SKM-1 treated with dmso at 0.1 percent for 144 hours (cell line): ENCODE results near the gene PPP4R1.
A peak's percentile ranks its signal among the peaks of the same experiment; 100 is the strongest.

Experiments used
- DNase-seq: peaks from one replicate; lab custom pipeline; 2025; ENCODE audit not compliant: unreplicated experiment; lab: John Stamatoyannopoulos, UW

PPP4R1 gene

DNA sequence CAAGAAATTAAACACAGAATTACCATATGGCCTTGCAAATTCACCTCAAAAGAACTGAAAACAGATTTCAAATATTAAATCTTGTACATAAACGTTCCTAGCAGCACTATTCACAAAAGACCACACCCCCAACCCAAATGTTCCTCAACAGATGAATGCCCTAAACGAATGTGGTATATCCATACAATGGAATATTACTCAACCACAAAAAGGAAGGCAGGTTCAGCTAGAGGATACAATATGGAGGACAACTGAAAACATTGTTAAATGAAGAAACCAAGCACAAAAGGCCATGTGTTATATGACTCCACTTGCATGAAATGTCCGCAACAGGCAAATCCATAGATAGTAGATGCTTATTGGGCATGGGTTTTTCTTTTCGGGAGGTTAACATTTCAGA is 61.7 kb downstream of the PPP4R1 start:
- no peak for DNase-seq

DNA sequence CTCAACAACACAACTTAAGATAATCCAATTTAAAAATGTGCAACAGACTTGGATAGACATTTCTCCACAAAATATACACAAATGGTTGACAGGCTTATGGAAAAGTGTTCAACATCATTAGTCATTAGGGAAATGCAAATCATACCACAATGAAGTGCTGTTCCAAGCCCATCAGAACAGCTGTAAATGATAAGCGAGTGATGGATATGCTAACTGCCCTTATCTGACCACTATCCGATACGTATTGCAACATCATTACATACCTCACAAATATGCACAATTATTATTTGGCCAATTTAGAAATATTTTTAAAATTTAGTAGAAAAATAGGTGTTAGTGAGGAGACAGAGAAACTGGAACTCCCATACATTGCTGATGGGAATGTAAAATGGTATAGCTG is 62.2 kb downstream of the PPP4R1 start:
- DNase-seq: no peak

DNA sequence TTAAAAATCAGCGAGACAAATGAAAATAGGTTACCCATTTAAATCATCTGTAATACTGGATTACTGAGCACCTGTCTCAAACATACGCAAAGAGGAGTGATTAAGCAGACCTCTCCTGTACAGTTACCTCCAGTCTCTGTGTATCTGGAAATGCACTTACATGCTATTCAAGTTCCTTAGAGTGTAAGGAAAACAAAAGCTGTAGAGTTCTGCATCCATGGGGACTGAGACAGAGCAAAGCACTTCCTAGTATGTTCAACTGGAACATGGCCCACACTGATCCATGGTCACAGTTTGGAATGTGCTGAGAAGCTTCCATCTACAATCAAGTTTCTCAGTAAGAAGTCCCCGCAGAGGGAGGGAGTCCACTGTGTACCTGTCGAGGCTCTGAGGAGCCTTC is 63.9 kb downstream of the PPP4R1 start:
- DNase-seq: no peak

DNA sequence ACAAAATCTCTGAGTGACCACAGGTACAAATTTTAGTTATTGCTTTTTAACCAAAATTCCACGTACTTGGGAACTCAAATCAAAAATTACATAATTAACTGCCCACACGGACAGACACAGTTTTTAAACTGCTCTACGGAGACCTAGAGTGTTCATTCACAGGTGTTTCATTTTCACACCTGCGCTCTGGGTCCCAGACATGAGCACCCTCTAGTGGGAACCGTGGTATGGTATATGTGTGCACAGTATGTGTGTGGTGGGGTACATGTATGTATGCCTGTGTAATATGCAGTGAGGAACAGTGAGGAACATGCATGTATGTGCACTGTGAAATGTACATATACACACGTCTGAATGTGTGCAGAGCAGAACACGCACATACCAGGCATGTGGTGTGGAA is 65.0 kb downstream of the PPP4R1 start:
- no peak for DNase-seq

DNA sequence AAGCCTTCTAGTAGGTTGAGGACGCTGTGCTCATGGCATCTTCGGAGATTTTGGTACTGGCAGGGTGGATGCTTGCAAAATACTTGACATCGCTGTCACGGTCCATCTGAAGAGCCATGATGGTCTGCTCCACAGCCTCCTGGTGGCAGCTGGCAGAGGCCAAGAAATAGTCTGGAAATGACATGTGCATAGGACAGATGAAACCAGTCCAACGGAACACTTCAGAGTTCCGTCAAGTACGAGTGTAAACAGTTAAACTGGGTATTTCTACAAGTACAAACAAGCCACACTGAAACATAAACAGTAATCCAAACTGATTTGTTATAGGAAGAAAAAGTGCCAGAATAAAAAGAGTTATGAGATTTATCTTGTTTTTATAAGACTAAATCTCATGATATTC is 66.6 kb downstream of the PPP4R1 start:
- no peak for DNase-seq

DNA sequence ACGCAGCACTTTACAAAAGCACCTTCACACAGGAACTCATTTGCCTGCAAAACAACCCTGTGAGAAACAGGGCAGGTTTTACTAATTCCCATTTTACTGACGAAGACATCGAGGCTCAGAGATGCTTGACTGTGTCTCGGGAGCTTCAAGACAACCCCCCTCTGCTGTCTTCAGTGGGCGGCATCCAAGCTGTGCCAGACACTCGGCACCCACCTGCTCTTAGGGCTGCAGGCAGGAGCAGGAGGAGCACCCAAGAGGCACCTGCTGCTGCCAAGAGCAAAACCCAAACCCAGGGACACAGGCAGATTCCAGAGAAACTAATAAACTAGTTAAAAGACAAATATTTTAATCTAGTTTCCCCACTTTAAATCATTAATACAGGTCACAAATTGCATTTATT is 67.9 kb downstream of the PPP4R1 start:
- no peak for DNase-seq

DNA sequence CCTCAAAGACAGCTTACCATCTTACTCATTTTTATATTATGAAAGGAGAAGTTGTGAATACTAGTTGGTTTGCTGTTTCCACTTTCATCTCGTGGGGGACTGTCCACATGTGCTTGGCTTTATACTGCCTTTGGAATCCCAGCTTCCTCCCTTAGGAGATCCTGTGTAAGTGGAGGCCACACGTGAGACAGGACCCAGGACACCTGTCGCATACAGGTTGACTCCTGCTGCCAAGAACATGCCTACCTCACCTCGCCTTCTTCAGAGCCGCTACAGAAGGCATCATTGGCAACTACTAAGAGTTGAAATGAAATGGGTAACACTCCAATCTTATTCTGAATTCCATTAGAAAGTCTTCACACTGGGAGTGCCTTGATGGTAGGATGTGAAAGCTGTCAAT is 69.3 kb downstream of the PPP4R1 start:
- DNase-seq: no peak

DNA sequence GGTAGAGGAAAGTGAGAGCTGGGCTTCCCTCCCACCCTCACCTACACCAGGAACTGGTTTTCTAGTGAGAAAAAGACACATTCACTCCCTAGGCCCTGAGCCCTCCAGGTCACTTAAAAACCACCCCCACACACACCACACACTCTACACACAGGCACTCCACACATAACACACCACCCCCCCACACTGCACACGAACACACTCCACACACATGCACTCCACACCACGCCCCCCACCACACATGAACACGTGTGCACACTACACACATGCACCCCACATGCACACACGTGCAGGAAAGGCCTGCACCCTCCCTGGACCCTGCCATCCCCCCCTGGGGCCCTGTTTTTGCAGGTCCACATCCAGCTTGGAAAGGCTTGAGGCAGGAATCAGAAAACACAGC is 71.4 kb downstream of the PPP4R1 start:
- no peak for DNase-seq

DNA sequence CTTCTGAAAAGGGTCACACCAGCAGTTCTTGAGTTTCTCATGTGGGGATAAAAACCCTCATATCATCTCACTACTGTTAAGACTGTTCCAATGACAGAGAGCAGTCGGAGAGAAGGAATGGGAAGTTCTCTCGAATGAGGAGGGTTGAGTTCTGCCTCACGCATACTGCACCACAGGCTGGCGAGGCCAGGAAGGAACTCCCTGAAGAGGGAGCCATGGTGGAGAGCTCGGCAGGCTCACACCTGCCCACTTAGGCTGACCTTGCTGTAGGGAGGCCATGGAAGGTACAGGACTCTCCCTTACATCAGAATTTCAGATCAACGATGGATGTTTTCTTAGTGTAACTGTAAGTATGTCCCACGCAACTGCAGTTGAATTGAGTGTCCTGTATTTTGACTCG is 74.4 kb downstream of the PPP4R1 start:
- DNase-seq: no peak

DNA sequence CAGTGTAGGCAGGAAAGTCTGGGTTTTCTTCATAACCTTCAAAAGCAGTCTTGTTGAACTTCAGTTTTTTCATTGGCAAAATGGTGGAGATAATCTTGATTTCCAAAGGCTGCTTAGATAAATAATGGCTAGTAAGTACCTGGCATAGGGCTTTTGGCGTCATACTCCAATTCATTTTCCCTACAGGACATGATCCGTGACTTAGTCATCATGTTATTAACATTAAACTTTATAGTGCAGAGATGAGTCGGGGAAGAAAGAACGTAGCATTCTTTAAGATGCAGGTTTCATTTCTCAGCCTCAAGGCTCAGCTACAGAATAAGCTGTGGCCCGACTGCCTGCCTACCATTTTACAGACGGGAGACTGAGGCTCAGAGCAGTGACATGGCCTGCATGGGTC is 75.1 kb downstream of the PPP4R1 start:
- DNase-seq: no peak

DNA sequence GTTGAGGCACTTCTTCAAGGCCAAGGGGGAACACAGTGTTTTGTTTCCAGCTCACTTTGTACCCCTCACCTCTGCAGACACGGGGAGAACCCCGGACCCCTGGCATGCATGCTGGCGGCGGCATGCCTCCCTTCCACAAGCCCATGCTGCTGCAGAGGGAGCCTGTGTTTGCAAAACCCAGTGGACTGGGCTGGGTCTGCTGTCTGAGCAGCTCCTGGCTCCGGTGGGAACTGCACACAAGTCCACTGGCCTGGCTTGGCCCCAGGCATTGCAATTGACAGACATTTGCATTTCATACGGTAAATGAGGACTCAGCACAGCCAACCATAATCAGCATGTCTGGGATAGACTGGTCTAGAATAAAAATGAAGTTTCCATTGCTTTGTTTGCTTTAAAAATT is 76.7 kb downstream of the PPP4R1 start:
- no peak for DNase-seq

DNA sequence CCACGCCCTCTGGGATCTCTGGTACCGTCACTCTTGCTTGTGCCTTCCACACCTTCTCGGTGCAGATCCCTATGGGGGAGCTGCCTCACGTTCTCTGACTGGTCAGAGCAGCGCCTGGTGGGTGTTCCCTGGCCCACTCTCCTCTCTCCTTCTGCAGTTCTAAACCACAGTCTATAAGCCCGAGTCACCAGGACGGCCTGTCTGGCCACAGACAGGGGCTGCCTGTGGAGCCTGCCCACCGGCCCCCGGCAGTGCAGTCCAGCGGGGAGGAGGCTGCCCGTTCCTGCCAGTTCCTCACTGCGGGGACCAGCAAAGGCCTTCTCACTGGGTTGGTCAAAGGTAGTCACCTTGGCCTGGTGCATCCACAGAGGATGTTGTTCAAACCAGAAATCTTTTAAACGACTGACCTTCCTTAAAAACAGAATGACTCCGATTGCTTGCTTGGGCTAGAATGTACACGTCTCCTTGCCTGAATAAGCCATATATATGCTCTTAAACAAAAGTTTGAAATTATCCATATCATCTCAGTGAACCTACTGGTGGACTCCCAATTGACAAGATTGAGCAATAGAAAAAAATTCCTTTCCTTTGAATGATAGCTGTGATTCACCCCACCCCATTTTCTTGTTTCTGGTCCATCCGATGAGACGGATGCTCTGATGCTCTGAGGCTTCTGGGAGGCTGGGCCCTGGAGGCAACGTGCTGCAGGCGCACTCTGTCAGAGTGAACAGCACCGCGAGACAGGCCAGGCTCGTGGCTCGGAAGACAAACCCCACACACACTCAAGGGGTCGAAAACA is 77.8 kb downstream of the PPP4R1 start:
- DNase-seq: no peak

DNA sequence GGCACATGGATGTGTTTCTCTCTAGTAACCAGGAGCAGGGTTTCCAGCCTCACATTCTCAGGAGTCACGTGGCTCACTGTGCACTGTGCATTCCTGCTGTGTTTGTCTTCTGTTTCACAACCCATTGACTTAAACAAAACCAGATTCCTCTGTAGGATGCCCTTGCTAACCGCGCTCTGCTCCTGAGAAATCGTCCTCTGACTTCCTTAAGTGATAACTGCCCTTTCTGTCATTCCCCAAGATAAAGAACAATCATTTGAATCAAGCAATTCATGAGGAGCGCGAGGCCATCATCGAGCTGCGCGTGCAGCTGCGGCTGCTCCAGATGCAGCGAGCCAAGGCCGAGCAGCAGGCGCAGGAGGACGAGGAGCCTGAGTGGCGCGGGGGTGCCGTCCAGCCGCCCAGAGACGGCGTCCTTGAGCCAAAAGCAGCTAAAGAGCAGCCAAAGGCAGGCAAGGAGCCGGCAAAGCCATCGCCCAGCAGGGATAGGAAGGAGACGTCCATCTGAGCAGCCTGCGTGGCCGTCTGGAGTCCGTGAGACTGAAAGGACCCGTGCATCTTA is 78.8 kb downstream of the PPP4R1 start:
- DNase-seq: no peak

DNA sequence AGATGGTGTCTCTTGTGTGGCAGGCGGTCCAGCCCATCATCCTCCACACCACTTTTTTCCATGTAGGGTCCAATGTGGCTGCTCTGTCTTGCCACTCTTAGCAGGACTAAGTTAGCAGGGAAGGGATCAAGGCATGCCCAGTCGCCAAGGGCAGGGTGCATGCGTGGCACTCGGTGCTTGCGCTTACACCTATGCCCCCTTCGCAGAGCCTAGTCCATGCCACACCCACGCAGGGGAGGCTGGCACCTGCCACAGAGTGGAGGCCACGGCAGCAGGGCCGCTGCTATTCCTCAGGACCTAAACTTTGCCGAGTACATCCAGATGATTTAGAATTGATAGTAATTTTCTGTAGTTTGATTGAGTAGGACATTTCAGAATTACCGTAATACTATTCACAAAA is 79.5 kb downstream of the PPP4R1 start:
- DNase-seq: no peak

DNA sequence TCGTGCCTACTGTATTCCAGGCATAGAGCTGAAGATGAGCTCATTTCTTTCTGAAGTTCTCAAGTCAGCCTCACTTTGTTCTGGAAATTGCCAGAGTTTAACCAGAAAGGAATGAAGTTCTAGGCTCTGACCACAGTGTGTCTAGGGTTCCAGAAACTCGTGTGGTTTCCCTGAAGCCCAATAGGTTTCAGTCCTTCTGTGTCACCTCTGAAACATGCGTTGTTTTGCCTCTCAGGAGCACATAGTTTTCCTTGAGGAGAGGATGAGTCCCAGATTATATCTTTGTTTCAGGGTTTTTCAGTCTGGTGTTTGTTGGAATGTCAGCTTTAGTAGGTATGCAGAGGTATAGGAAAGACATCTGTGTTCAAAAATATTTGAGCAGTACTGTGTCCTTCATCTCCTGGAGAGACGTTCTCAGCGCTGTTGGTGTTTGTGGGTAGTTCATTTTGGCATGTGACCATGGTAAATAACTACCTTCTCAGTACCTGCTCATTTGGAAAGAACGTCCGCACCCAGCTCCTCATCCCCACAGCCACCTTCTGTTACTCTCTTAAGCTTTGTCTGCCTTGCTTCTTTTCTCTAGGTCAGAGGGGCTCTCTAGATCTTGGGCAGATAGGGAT is 82.5 kb downstream of the PPP4R1 start:
- DNase-seq: no peak

DNA sequence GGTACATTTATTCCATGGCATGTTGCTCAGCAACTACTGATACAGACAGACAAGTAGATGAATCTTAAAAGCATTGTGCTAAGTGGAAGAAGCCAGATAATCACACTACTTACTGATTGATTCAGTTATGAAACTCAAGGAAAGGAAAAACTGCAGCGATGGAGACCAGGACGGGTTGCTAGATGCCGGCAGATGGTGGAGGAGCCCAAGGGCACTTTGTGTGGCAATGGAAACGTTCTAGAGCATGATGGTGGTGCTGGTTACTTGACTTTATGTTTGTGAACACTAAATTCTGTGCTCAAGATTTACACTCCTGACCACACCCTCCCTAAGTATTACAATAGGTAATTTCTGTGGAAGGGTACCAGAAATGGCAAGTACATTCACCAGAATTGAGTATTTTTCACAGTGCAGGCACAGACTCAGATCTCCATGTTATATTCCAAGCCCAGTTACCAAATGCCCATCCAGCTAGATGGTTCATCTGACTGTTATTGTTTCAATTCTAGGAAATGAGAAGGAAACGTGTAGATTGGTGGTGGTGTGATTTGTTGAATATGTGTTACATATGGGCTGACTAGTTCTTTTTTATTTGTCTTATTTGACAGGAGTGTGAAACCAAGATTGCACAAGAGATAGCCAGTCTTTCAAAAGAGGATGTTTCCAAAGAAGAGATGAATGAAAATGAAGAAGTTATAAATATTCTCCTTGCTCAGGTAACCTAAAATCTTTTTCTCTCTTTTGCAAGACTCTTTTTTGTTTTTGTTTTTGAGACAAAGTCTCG is 83.9 kb downstream of the PPP4R1 start:
- peak; percentile 42 for DNase-seq

DNA sequence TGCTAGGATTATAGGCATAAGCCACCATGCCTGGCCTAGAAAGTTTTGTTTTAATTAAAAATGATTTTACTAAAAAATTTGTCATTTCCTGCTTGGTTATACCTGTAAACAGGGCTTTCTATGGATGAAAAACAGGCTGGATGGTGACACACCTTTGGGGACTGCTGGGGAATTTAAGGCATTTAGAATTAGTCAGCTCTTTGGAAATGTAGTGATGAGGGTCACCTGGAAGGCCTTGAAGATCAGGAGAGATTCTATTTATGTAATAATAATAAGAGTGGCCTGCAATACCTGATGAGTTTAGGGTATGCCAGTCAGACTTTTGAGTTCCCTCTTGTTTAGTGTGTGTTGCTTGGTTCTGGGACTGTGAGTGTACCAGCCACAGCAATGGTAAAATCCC is 87.9 kb downstream of the PPP4R1 start:
- no peak for DNase-seq

DNA sequence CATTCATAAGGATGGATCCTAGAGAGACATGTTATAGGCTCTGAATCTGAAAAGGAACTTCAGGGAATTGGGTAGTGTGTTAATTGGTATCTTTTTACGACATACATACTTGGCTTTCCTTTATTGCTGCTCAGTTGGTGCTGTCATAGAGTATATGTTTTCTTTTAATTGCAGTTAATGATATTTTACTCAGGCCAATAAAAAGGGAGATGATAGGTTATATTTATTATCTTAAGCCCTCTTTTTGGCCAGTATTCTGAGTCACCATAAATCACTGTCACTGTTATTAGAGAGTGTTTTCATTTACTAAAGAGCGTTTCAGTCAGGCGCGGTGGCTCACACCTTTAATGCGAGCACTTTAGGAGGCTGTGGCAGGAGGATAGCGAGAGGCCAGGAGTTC is 91.4 kb downstream of the PPP4R1 start:
- no peak for DNase-seq

DNA sequence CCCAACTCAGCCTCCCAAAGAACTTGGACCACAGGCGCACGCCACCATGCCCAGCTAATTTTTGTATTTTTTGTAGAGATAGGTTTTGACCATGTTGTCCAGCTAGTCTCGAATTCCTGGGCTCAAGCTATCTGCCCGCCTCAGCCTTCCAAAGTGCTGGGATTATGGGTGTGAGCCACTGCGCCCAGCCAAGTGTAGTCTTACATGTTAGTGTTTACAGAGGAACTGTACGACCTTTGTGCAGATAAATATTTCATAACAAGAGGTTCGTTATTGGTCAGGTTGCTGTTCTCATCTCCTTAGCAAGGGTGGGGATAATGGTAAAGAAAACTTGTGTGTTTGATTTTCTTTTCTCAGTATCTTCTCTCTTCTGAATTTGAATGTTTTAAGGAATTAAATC is 92.6 kb downstream of the PPP4R1 start:
- DNase-seq: no peak

DNA sequence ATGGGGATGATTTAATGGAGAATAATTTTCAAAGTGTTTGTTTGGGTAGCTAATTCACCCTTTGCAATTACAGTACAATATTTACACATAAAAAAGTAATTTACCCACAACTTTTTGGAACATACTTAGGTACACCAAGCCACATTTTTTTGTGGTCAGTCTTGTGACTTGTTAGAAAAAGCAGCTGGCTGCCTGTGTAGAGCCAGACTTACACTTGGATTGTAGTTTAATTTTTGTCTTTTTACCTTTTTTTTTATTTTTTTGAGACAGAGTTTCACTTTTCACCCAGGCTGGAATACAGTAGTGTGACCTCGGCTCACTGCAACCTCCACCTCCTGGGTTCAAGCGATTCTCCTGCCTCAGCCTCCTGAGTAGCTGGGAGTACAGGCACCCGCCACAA is 93.7 kb downstream of the PPP4R1 start:
- no peak for DNase-seq

DNA sequence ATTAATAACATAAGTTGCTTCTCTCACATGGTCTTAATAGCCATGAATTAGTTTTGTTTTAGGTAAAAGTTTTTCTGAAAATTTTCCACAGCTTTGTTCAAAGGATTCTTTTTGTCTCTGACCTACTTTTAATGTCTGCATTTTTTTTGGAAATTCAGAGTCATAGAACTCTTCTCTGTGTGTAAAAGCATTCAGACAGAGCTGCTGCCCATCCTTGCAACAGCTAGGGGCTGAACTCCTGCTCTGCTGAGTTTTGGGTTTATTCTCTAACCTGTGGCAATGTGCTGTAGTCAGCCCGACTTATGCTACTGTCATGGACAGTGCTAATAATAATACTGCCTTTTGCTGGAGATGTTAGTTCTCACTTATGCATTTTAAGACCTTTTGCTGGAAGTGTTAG is 95.0 kb downstream of the PPP4R1 start:
- no peak for DNase-seq

DNA sequence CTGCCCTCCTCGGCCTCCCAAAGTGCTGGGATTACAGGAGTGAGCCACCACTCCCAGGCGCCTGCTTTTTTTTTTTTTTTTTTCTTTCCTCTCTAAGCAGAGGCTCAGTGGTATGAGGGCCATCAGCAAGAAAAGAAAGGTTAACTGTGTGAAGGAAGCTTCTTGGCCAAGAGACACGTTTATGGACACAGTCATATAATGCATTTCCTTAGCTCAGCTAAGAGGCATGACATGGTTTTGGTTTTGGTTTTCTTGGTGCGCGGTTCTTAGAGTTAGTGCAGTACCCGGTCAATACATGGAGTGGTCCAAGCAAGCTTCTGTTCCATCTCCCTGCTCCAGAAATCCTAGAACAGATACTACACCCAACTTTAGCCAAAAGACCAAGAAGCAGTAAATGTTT is 96.5 kb downstream of the PPP4R1 start:
- DNase-seq: no peak
